ENCODE results near the gene DCTN2.

DNA sequence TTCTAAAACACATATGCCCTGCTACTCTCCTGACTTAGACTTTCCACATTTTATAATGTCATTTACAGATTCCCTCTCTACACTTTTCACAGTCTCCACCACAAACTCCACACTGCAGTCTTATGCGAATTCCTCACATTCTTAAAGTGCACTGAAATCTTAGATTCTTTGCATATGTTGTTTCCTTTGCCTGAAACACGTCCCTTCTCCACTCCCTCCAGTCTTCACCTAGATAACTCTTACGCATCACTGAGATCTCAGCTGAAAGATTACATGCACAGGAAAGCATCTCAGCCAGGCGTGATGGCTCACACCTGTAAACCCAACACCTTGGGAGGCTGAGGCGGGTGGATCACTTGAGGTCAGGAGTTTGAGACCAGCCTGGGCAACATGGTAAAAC is 63.5 kb downstream of the DCTN2 start:
- TF ChIP-seq, protein P1, sequence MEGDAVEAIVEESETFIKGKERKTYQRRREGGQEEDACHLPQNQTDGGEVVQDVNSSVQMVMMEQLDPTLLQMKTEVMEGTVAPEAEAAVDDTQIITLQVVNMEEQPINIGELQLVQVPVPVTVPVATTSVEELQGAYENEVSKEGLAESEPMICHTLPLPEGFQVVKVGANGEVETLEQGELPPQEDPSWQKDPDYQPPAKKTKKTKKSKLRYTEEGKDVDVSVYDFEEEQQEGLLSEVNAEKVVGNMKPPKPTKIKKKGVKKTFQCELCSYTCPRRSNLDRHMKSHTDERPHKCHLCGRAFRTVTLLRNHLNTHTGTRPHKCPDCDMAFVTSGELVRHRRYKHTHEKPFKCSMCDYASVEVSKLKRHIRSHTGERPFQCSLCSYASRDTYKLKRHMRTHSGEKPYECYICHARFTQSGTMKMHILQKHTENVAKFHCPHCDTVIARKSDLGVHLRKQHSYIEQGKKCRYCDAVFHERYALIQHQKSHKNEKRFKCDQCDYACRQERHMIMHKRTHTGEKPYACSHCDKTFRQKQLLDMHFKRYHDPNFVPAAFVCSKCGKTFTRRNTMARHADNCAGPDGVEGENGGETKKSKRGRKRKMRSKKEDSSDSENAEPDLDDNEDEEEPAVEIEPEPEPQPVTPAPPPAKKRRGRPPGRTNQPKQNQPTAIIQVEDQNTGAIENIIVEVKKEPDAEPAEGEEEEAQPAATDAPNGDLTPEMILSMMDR (IDR thresholded peaks at IDR 0.05; ENCODE audit: extremely low read depth in 1 of 2, insufficient read depth in 1 of 2, low read depth in 1 of 2, low read length in 2 of 2) = no peak
- TF ChIP-seq, protein P2, sequence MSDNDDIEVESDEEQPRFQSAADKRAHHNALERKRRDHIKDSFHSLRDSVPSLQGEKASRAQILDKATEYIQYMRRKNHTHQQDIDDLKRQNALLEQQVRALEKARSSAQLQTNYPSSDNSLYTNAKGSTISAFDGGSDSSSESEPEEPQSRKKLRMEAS (IDR thresholded peaks at IDR 0.05; ENCODE audit: insufficient read depth, insufficient read length) = no peak
- no peak for TF ChIP-seq EZH2 (IDR thresholded peaks at IDR 0.05; ENCODE audit: borderline replicate concordance, low read depth, low read length, severe bottlenecking)

All from endothelial cell of umbilical vein (primary cell).